Measurements from ENCODE around the gene DSTN.

DSTN gene

GRCh38 chr20:17530153-17530552 lies 39.7 kb upstream of the DSTN start:
- Histone ChIP-seq H2BK12ac (ENCODE audit: low read length) (no peak overlapping the region), H3K27me3 (ENCODE audit: control insufficient read depth in 3 of 3, insufficient read depth in 3 of 3, low read depth in 1 of 3, low read length in 3 of 3) (peaks cover 8 to 61% (median 46%) of the 10 kb centered on the region in 3 experiments), H2BK120ac (ENCODE audit: low read depth, low read length) (no peak overlapping the region), H3K4ac (ENCODE audit: low read length) (no peak overlapping the region), H3K79me1 (ENCODE audit: low read depth, low read length) (no peaks in the 10 kb centered on the region), H3K4me2 (ENCODE audit: insufficient read depth, low read length, poor library complexity, severe bottlenecking) (no peak overlapping the region), H2BK15ac (ENCODE audit: low read length) (no peak overlapping the region), H3K4me3 (ENCODE audit: low read length in 2 of 2) (no peak overlapping the region), H3K23ac (ENCODE audit: low read depth, low read length, poor library complexity) (no peak overlapping the region), H3K18ac (ENCODE audit: low read length) (no peak overlapping the region), H3K27ac (replicated peaks; ENCODE audit: low read length) (no peak overlapping the region), H3K9me3 (replicated peaks in 1 of 2; ENCODE audit: control insufficient read depth in 2 of 2, insufficient read depth in 1 of 2, low read depth in 1 of 2, low read length in 2 of 2) (peaks cover 2 to 3% of the 10 kb centered on the region in 2 donors), H3K9ac (ENCODE audit: low read depth, low read length, poor library complexity) (no peak overlapping the region), H3K36me3 (replicated peaks in 1 of 2; ENCODE audit: control insufficient read depth in 2 of 2, insufficient read depth in 2 of 2, low read length in 2 of 2) (no peaks in the 10 kb centered on the region), H4K8ac (ENCODE audit: low read depth, low read length) (no peak overlapping the region), H4K91ac (ENCODE audit: low read depth, low read length, poor library complexity) (no peak overlapping the region), H3K4me1 (ENCODE audit: control insufficient read depth in 2 of 2, insufficient read depth in 1 of 2, low read depth in 1 of 2, low read length in 2 of 2) (peaks cover 4 to 11% of the 10 kb centered on the region in 2 donors), H2AFZ (ENCODE audit: low read length) (no peak overlapping the region), H3K14ac (ENCODE audit: low read length) (no peak overlapping the region), H2BK5ac (ENCODE audit: low read length) (no peak overlapping the region), H2AK5ac (ENCODE audit: low read depth, low read length) (no peak overlapping the region)
- DNase-seq (ENCODE audit: low spot score) = no peak
- no CpG with 5 or more reads among the region's 7 CpGs for WGBS, 2 donors (ENCODE audit: extremely low coverage in 2 of 2, insufficient read length in 2 of 2, insufficient replicate concordance in 1 of 2)

DNA sequence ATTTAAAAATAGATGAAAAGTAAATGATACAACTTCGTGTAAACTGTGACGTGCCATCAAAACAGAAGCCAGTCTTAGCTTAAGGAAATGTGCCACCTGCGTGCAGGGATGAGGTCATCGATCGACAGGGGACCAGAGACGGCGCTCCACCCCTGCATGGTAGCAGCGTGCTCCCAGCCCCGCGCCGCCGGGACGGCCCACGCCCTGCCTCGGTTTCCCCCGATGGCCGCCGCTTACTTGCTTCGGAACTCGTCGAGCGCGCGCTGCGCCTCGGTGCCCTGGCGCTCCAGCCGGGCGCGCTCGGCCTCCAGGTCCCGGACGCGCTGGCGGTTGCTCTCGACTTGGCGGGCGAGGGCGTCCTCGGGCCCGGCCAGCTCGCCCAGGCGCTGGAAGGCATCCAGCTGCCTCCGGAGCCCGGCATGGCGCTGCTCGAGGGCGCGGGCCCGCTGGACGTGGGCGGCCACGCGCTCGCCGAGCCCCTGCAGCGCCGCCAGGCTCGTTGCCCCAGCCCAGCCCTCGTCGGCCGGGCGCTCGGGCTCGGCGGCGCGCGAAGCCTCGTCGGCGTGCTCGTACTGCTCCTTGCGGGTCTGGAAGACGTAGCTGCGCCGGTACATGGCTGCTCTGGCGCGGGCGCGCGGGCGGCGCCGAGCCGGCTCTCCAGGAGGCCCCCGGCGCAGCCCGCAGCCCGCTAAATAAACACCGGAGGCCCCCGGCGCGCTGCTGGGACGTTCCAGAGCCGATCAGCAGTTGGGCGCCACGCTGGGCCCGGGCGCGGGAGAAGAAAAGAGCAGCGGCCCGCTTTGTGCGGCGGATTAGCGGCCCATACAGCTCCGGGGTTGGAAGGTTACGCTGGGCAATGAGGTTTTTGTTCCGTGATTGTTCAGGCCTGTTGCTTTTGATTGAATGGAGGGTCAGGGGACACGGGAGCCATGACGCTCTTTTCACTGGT lies 38.9 kb upstream of the DSTN start, which contains the start of gene BFSP1:
TSS of gene BFSP1 (minus strand) at position 664 of the 949 bp plus-strand sequence. CDS start at position 614, 50 bp downstream.
- no peak within 1 kb of the TSS for H3K14ac ChIP-seq (ENCODE audit: low read length)

DNA sequence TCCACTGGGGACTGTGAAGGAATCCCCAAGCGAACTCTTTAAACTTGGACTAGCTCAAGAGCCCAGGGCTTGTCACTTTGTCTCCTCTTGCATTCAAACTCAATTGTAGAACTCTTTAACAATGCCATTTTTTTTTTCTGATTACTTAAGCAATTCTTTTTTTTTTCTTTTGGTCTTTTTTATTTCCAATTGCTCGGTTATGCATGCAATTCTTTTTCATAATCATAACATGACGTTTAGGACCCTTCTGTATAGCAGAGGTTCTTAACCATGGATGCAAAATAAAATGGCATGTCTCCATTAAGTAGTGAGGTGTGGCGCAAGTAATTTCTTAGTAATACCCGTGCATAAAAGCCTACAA lies 38.2 kb upstream of the DSTN start:
- H2BK12ac ChIP-seq (ENCODE audit: low read length) = no peak overlapping the region
- WGBS, 2 donors (ENCODE audit: extremely low coverage in 2 of 2, insufficient read length in 2 of 2, insufficient replicate concordance in 1 of 2) = no CpG with 5 or more reads among the region's 5 CpGs
- no peak overlapping the region for H3K23ac ChIP-seq (ENCODE audit: low read depth, low read length, poor library complexity)
- peaks cover 4 to 11% of the 10 kb centered on the region in 2 donors for H3K4me1 ChIP-seq (ENCODE audit: control insufficient read depth in 2 of 2, insufficient read depth in 1 of 2, low read depth in 1 of 2, low read length in 2 of 2)
- H3K14ac ChIP-seq (ENCODE audit: low read length) = no peak overlapping the region
- no peaks in the 10 kb centered on the region for H3K79me1 ChIP-seq (ENCODE audit: low read depth, low read length)
- DNase-seq (ENCODE audit: low spot score) = no peak
- H2BK120ac ChIP-seq (ENCODE audit: low read depth, low read length) = no peak overlapping the region
- peak overlapping the region; percentile 80 for H2AFZ ChIP-seq (ENCODE audit: low read length)
- H4K8ac ChIP-seq (ENCODE audit: low read depth, low read length) = no peak overlapping the region
- H3K4ac ChIP-seq (ENCODE audit: low read length) = no peak overlapping the region
- peaks cover 2 to 3% of the 10 kb centered on the region in 2 donors for H3K9me3 ChIP-seq (replicated peaks in 1 of 2; ENCODE audit: control insufficient read depth in 2 of 2, insufficient read depth in 1 of 2, low read depth in 1 of 2, low read length in 2 of 2)
- H3K27ac ChIP-seq (replicated peaks; ENCODE audit: low read length) = no peak overlapping the region
- H3K27me3 ChIP-seq (ENCODE audit: control insufficient read depth in 3 of 3, insufficient read depth in 3 of 3, low read depth in 1 of 3, low read length in 3 of 3) = peaks cover 8 to 60% (median 46%) of the 10 kb centered on the region in 3 experiments
- peak overlapping the region in 1 of 2 donors; percentile 36 for H3K4me3 ChIP-seq (ENCODE audit: low read length in 2 of 2)
- no peak overlapping the region for H3K4me2 ChIP-seq (ENCODE audit: insufficient read depth, low read length, poor library complexity, severe bottlenecking)
- H3K9ac ChIP-seq (ENCODE audit: low read depth, low read length, poor library complexity) = no peak overlapping the region
- H2BK5ac ChIP-seq (ENCODE audit: low read length) = no peak overlapping the region
- no peak overlapping the region for H4K91ac ChIP-seq (ENCODE audit: low read depth, low read length, poor library complexity)
- no peaks in the 10 kb centered on the region for H3K36me3 ChIP-seq (replicated peaks in 1 of 2; ENCODE audit: control insufficient read depth in 2 of 2, insufficient read depth in 2 of 2, low read length in 2 of 2)
- H2BK15ac ChIP-seq (ENCODE audit: low read length) = no peak overlapping the region
- H2AK5ac ChIP-seq (ENCODE audit: low read depth, low read length) = no peak overlapping the region
- no peak overlapping the region for H3K18ac ChIP-seq (ENCODE audit: low read length)

More for the DNA sequence above, 38.9 kb upstream of the DSTN start, which contains the start of gene BFSP1:
- Histone ChIP-seq H2BK120ac (ENCODE audit: low read depth, low read length) (no peak within 1 kb of the TSS), H3K4me2 (ENCODE audit: insufficient read depth, low read length, poor library complexity, severe bottlenecking) (peak within 1 kb of the TSS; percentile 71), H3K36me3 (replicated peaks in 1 of 2; ENCODE audit: control insufficient read depth in 2 of 2, insufficient read depth in 2 of 2, low read length in 2 of 2) (no peaks in the 10 kb centered on the region), H2BK15ac (ENCODE audit: low read length) (no peak within 1 kb of the TSS), H3K18ac (ENCODE audit: low read length) (peak within 1 kb of the TSS; percentile 91), H2AFZ (ENCODE audit: low read length) (peak within 1 kb of the TSS; percentile 80), H2BK5ac (ENCODE audit: low read length) (no peak within 1 kb of the TSS), H3K4ac (ENCODE audit: low read length) (no peak within 1 kb of the TSS), H2BK12ac (ENCODE audit: low read length) (no peak within 1 kb of the TSS), H3K79me1 (ENCODE audit: low read depth, low read length) (no peaks in the 10 kb centered on the region), H3K9ac (ENCODE audit: low read depth, low read length, poor library complexity) (peak within 1 kb of the TSS; percentile 65), H3K27me3 (ENCODE audit: control insufficient read depth in 3 of 3, insufficient read depth in 3 of 3, low read depth in 1 of 3, low read length in 3 of 3) (peaks cover 8 to 62% (median 44%) of the 10 kb centered on the region in 3 experiments), H4K8ac (ENCODE audit: low read depth, low read length) (no peak within 1 kb of the TSS), H3K9me3 (replicated peaks in 1 of 2; ENCODE audit: control insufficient read depth in 2 of 2, insufficient read depth in 1 of 2, low read depth in 1 of 2, low read length in 2 of 2) (peaks cover 2 to 3% of the 10 kb centered on the region in 2 donors), H2AK5ac (ENCODE audit: low read depth, low read length) (no peak within 1 kb of the TSS), H3K23ac (ENCODE audit: low read depth, low read length, poor library complexity) (peak within 1 kb of the TSS; percentile 61), H3K27ac (replicated peaks; ENCODE audit: low read length) (no peak within 1 kb of the TSS), H3K4me1 (ENCODE audit: control insufficient read depth in 2 of 2, insufficient read depth in 1 of 2, low read depth in 1 of 2, low read length in 2 of 2) (peaks cover 4 to 11% of the 10 kb centered on the region in 2 donors), H3K4me3 (ENCODE audit: low read length in 2 of 2) (peak within 1 kb of the TSS; percentile 36 to 73), H4K91ac (ENCODE audit: low read depth, low read length, poor library complexity) (no peak within 1 kb of the TSS)
- WGBS, 2 donors (ENCODE audit: extremely low coverage in 2 of 2, insufficient read length in 2 of 2, insufficient replicate concordance in 1 of 2) = no CpG with 5 or more reads among the region's 111 CpGs
- DNase-seq (ENCODE audit: low spot score) = peak; percentile 95

GRCh38 chr20:17533396-17533795 lies 36.5 kb upstream of the DSTN start:
- no peaks in the 10 kb centered on the region for H3K36me3 ChIP-seq (replicated peaks in 1 of 2; ENCODE audit: control insufficient read depth in 2 of 2, insufficient read depth in 2 of 2, low read length in 2 of 2)
- DNase-seq (ENCODE audit: low spot score) = peak; percentile 45
- no peak overlapping the region for H2AFZ ChIP-seq (ENCODE audit: low read length)
- no peak overlapping the region for H2BK120ac ChIP-seq (ENCODE audit: low read depth, low read length)
- peaks cover 8 to 49% (median 38%) of the 10 kb centered on the region in 3 experiments for H3K27me3 ChIP-seq (ENCODE audit: control insufficient read depth in 3 of 3, insufficient read depth in 3 of 3, low read depth in 1 of 3, low read length in 3 of 3)
- no peak overlapping the region for H4K91ac ChIP-seq (ENCODE audit: low read depth, low read length, poor library complexity)
- no peak overlapping the region for H3K14ac ChIP-seq (ENCODE audit: low read length)
- no peak overlapping the region for H3K27ac ChIP-seq (replicated peaks; ENCODE audit: low read length)
- H4K8ac ChIP-seq (ENCODE audit: low read depth, low read length) = no peak overlapping the region
- no peak overlapping the region for H3K18ac ChIP-seq (ENCODE audit: low read length)
- H2BK5ac ChIP-seq (ENCODE audit: low read length) = no peak overlapping the region
- H3K4ac ChIP-seq (ENCODE audit: low read length) = no peak overlapping the region
- no peak overlapping the region for H3K4me2 ChIP-seq (ENCODE audit: insufficient read depth, low read length, poor library complexity, severe bottlenecking)
- no peak overlapping the region for H2AK5ac ChIP-seq (ENCODE audit: low read depth, low read length)
- H3K9me3 ChIP-seq (replicated peaks in 1 of 2; ENCODE audit: control insufficient read depth in 2 of 2, insufficient read depth in 1 of 2, low read depth in 1 of 2, low read length in 2 of 2) = peaks cover 2 to 3% of the 10 kb centered on the region in 2 donors
- no peak overlapping the region for H3K4me3 ChIP-seq (ENCODE audit: low read length in 2 of 2)
- no peak overlapping the region for H3K23ac ChIP-seq (ENCODE audit: low read depth, low read length, poor library complexity)
- H3K79me1 ChIP-seq (ENCODE audit: low read depth, low read length) = no peaks in the 10 kb centered on the region
- H2BK15ac ChIP-seq (ENCODE audit: low read length) = no peak overlapping the region
- H2BK12ac ChIP-seq (ENCODE audit: low read length) = no peak overlapping the region
- peaks cover 6 to 11% of the 10 kb centered on the region in 2 donors for H3K4me1 ChIP-seq (ENCODE audit: control insufficient read depth in 2 of 2, insufficient read depth in 1 of 2, low read depth in 1 of 2, low read length in 2 of 2)
- no CpG with 5 or more reads among the region's 1 CpG for WGBS, 2 donors (ENCODE audit: extremely low coverage in 2 of 2, insufficient read length in 2 of 2, insufficient replicate concordance in 1 of 2)
- no peak overlapping the region for H3K9ac ChIP-seq (ENCODE audit: low read depth, low read length, poor library complexity)
